ENCODE measurements around the gene RNU5B-1.

RNU5B-1 gene

DNA sequence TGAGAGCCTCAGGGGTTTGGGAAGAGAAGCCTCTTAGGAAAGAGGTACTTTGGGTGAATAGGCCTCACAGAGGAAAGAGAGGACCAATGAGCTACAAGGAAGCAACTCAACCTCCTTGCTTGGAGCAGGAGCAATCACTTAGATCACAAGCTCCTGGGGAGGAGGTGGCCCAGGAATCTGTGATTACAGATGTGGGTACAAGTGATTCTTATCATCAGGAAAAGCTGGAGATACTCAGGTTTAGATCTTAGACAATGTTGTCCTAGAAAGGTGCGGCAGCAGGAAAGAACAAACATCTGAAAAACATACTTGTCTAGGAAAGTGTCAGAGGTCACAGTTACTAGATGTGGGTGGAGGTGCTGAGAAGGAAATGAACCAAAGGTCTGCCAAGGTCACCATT is 26.0 kb upstream of the RNU5B-1 start:
- Histone ChIP-seq H3K27me3 (ENCODE audit: insufficient read depth, poor library complexity, severe bottlenecking) (no peaks in the 10 kb centered on the region), H3K27ac (replicated peaks) (no peak overlapping the region), H3K4me3 (replicated peaks; ENCODE audit: insufficient read depth, low read length) (no peak overlapping the region)
- DNase-seq (ENCODE audit: low read depth in 1 of 2, low spot score in 1 of 2), result no peak
- TF ChIP-seq SPI1 (IDR thresholded peaks at IDR 0.05; ENCODE audit: borderline replicate concordance, low read depth) (no peak), GABPA (IDR thresholded peaks at IDR 0.05; ENCODE audit: low read depth) (no peak), POLR2AphosphoS5 (IDR thresholded peaks at IDR 0.05; ENCODE audit: low read depth) (no peak)
- TF ChIP-seq, protein P1, sequence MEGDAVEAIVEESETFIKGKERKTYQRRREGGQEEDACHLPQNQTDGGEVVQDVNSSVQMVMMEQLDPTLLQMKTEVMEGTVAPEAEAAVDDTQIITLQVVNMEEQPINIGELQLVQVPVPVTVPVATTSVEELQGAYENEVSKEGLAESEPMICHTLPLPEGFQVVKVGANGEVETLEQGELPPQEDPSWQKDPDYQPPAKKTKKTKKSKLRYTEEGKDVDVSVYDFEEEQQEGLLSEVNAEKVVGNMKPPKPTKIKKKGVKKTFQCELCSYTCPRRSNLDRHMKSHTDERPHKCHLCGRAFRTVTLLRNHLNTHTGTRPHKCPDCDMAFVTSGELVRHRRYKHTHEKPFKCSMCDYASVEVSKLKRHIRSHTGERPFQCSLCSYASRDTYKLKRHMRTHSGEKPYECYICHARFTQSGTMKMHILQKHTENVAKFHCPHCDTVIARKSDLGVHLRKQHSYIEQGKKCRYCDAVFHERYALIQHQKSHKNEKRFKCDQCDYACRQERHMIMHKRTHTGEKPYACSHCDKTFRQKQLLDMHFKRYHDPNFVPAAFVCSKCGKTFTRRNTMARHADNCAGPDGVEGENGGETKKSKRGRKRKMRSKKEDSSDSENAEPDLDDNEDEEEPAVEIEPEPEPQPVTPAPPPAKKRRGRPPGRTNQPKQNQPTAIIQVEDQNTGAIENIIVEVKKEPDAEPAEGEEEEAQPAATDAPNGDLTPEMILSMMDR (IDR thresholded peaks at IDR 0.05; ENCODE audit: insufficient read depth, low read length), result no peak
- TF ChIP-seq, protein P2, sequence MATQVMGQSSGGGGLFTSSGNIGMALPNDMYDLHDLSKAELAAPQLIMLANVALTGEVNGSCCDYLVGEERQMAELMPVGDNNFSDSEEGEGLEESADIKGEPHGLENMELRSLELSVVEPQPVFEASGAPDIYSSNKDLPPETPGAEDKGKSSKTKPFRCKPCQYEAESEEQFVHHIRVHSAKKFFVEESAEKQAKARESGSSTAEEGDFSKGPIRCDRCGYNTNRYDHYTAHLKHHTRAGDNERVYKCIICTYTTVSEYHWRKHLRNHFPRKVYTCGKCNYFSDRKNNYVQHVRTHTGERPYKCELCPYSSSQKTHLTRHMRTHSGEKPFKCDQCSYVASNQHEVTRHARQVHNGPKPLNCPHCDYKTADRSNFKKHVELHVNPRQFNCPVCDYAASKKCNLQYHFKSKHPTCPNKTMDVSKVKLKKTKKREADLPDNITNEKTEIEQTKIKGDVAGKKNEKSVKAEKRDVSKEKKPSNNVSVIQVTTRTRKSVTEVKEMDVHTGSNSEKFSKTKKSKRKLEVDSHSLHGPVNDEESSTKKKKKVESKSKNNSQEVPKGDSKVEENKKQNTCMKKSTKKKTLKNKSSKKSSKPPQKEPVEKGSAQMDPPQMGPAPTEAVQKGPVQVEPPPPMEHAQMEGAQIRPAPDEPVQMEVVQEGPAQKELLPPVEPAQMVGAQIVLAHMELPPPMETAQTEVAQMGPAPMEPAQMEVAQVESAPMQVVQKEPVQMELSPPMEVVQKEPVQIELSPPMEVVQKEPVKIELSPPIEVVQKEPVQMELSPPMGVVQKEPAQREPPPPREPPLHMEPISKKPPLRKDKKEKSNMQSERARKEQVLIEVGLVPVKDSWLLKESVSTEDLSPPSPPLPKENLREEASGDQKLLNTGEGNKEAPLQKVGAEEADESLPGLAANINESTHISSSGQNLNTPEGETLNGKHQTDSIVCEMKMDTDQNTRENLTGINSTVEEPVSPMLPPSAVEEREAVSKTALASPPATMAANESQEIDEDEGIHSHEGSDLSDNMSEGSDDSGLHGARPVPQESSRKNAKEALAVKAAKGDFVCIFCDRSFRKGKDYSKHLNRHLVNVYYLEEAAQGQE (IDR thresholded peaks at IDR 0.05; ENCODE audit: insufficient replicate concordance, low read depth), result no peak

DNA sequence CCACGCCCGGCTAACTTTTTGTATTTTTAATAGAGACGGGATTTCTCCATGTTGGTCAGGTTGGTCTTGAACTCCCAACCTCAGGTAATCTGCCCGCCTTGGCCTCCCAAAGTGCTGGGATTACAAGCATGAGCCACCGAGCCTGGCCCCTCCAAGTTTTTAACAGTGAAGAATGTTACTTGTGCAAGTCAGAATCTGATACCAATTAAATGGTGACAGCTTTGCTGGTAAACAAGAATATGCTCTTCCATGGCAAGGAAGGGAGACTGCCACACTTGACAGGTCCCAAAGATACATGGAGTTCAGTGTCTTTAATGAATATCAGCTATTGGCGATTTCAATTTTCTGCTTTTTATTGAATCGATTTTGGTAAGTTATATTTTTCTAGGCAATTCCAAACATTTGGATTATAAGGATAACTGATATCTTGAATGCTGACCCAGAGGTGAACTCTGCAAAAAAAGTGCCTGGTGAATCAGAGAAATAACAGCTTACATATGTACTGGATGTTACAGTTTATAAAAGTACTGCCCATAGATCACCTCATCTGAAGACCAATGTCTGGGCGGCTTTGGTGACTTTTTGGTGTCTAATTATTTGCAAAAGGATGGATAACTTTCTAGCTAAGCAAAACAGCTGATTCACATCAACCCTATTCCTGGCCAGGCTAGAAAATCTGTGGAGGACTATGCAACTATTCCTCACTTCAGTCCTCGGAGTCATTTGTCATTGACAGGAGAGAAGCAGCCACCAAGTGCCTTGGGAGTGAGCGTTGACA is 19.0 kb upstream of the RNU5B-1 start:
- H3K4me3 ChIP-seq (replicated peaks; ENCODE audit: insufficient read depth, low read length), result peak overlapping the region; percentile 82; the same call in 1 of the 2 replicates
- no peak overlapping the region; the same call in 1 of the 2 replicates for H3K27ac ChIP-seq (replicated peaks)
- TF ChIP-seq, protein P1 (IDR thresholded peaks at IDR 0.05; ENCODE audit: insufficient read depth, low read length), result no peak
- TF ChIP-seq SPI1 (IDR thresholded peaks at IDR 0.05; ENCODE audit: borderline replicate concordance, low read depth) (no peak), GABPA (IDR thresholded peaks at IDR 0.05; ENCODE audit: low read depth) (no peak), POLR2AphosphoS5 (IDR thresholded peaks at IDR 0.05; ENCODE audit: low read depth) (no peak)
- TF ChIP-seq, protein P2 (IDR thresholded peaks at IDR 0.05; ENCODE audit: insufficient replicate concordance, low read depth), result no peak
- no peak for DNase-seq (ENCODE audit: low read depth in 1 of 2, low spot score in 1 of 2)
- H3K27me3 ChIP-seq (ENCODE audit: insufficient read depth, poor library complexity, severe bottlenecking), result no peaks in the 10 kb centered on the region

DNA sequence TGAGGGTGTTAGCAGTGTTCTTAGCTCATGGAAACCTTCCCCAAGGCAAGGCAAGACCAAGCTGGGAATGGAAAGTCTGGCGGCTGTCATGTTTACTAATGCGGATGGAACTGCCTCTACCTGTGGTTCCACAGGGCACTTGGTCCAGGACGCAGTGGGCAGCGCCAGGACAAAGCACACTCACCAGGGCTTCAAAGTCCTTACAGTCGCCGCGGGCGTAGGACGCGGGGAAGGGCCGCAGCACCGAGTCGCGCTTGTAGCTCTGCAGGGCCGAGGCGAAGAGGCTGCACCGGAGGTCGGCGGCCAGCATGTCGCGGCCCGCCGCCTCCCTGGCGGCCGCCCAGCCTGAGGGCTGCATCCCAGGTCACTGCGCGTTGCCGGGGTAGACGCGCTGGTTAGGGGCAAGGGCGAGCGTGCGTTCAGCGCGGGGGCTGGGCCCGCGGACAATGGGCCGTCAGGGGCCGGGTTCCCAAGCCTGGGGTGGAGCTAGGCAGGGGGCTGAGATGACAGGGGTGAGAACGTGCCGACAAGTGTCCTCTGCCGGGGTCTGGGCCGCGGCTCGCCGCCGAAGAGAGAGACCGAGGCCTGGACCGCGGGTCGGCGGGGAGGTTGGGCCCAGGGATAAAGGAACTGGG is 18.3 kb upstream of the RNU5B-1 start:
- no peaks in the 10 kb centered on the region for H3K27me3 ChIP-seq (ENCODE audit: insufficient read depth, poor library complexity, severe bottlenecking)
- peak overlapping the region; percentile 68 for H3K27ac ChIP-seq (replicated peaks)
- TF ChIP-seq, protein P1 (IDR thresholded peaks at IDR 0.05; ENCODE audit: insufficient read depth, low read length), result no peak
- no peak for TF ChIP-seq GABPA (IDR thresholded peaks at IDR 0.05; ENCODE audit: low read depth)
- TF ChIP-seq, protein P2 (IDR thresholded peaks at IDR 0.05; ENCODE audit: insufficient replicate concordance, low read depth), result no peak
- TF ChIP-seq POLR2AphosphoS5 (IDR thresholded peaks at IDR 0.05; ENCODE audit: low read depth), result no peak
- TF ChIP-seq SPI1 (IDR thresholded peaks at IDR 0.05; ENCODE audit: borderline replicate concordance, low read depth), result no peak
- peak overlapping the region; percentile 82 for H3K4me3 ChIP-seq (replicated peaks; ENCODE audit: insufficient read depth, low read length)
- DNase-seq (ENCODE audit: low read depth in 1 of 2, low spot score in 1 of 2), result peak in 1 of 2 experiments; percentile 11
